HFFc6 (cell line): ENCODE data around the gene ZNF786. TPM values are rescaled to one million over a fixed set of nuclear protein-coding genes. Genes with fewer than 3 reads are reported as not detected.

Experiments used
- DNase-seq: peaks from one replicate; pipeline ENCODE4 v3.0.0-alpha.2; 2018
- H3K27ac Mint-ChIP-seq: 2 replicates; pipeline ENCODE4 v1.8.0; 2020; ENCODE audit warnings: mild to moderate bottlenecking, mixed read lengths
- H3K27me3 Mint-ChIP-seq: 2 replicates; pipeline ENCODE4 v1.8.0; 2021; ENCODE audit warnings: mild to moderate bottlenecking, moderate library complexity, mixed read lengths; ENCODE audit not compliant: insufficient read depth
- H3K36me3 Mint-ChIP-seq: 2 replicates; pipeline ENCODE4 v1.8.0; 2021; ENCODE audit warnings: low read depth, mixed read lengths
- H3K4me1 Mint-ChIP-seq: 2 replicates; pipeline ENCODE4 v1.8.0; 2020; ENCODE audit warnings: low read depth, mixed read lengths
- H3K4me3 Mint-ChIP-seq: 2 replicates; pipeline ENCODE4 v1.8.0; 2020; ENCODE audit warnings: mild to moderate bottlenecking, moderate library complexity, mixed read lengths
- H3K9me3 Mint-ChIP-seq: 2 replicates; pipeline ENCODE4 v1.8.0; 2020; ENCODE audit warnings: mild to moderate bottlenecking, mixed read lengths
- total RNA-seq, 6 experiments: library from RNA; stranded (reverse); fragmentation: NEBNext Ultra II Directional; extraction: Animal tissue kit (Norgen Biotek cat#: 25700); gene quantifications; 2 replicates in 1 of 6; 3 replicates in 5 of 6; pipeline ENCODE4 v1.2.3, GENCODE V29; 2021
- TF ChIP-seq, protein P1 (sequence below): fragments of 200-600 bp; sonication (generic); IDR thresholded peaks from 2 replicates; pipeline ENCODE4 v1.5.0; 2021; ENCODE audit warnings: antibody characterized with exemption, mild to moderate bottlenecking

The ZNF786 gene
- total RNA-seq, 6 experiments from 2014 or later, result 3.5 to 4.8 (median 3.9) TPM

DNA sequence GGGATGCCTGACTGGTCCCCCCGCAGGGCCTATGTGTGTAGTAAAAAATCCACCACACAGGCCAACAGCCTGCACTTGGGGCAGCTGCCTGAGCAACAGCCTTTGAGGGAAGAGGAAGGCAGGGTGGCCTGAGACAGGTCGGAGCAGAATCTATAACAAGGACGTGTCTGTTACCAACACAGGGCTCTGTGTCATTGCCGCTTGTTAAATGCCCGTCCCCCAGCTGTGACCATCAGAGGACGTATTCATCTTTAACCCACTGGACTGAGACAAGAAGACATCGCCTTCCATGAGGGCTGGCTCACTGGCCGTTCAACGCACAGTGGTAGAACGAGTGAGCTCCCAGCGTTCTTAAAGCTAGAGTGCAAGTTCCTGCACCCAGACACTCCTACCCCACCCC lies 70.0 kb downstream of the ZNF786 start:
- DNase-seq, result no peak
- Mint-ChIP-seq H3K9me3 (no peaks in the 10 kb centered on the region), H3K27ac (no peak overlapping the region), H3K4me1 (peaks cover 13% of the 10 kb centered on the region), H3K27me3 (no peaks in the 10 kb centered on the region; the same call in 1 of the 2 replicates), H3K36me3 (peaks cover 15% of the 10 kb centered on the region), H3K4me3 (no peak overlapping the region)
- TF ChIP-seq, protein P1, sequence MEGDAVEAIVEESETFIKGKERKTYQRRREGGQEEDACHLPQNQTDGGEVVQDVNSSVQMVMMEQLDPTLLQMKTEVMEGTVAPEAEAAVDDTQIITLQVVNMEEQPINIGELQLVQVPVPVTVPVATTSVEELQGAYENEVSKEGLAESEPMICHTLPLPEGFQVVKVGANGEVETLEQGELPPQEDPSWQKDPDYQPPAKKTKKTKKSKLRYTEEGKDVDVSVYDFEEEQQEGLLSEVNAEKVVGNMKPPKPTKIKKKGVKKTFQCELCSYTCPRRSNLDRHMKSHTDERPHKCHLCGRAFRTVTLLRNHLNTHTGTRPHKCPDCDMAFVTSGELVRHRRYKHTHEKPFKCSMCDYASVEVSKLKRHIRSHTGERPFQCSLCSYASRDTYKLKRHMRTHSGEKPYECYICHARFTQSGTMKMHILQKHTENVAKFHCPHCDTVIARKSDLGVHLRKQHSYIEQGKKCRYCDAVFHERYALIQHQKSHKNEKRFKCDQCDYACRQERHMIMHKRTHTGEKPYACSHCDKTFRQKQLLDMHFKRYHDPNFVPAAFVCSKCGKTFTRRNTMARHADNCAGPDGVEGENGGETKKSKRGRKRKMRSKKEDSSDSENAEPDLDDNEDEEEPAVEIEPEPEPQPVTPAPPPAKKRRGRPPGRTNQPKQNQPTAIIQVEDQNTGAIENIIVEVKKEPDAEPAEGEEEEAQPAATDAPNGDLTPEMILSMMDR, result no peak

Other genes starting within 250 kb of the ZNF786 start
- gene EZH2, start 206.4 kb downstream of the ZNF786 start, total RNA-seq, result 10 to 100 TPM in 5 of 6 experiments, 1 to 10 TPM in 1; 8.9 to 21.5 (median 19.3) TPM
- 100 to 1,000 TPM; 185 to 210 (median 200) TPM for gene PDIA4, start 62.2 kb downstream of the ZNF786 start, total RNA-seq
- gene ZNF425, start 35.6 kb upstream of the ZNF786 start, total RNA-seq, result 1 to 10 TPM; 1.9 to 3.0 (median 2.2) TPM
- 10 to 100 TPM; 11.0 to 12.1 (median 11.6) TPM for gene ZNF398, start 56.7 kb upstream of the ZNF786 start, total RNA-seq
- 10 to 100 TPM; 18.6 to 23.6 (median 21.0) TPM for gene ZNF282, start 104.8 kb upstream of the ZNF786 start, total RNA-seq
- 1 to 10 TPM; 6.2 to 8.2 (median 6.3) TPM for gene ZNF212, start 148.9 kb upstream of the ZNF786 start, total RNA-seq
- 1 to 10 TPM; 7.8 to 8.9 (median 8.5) TPM for gene ZNF783, start 171.5 kb upstream of the ZNF786 start, total RNA-seq